Measurements from ENCODE around the gene FAM184A. TPM values are rescaled to one million over a fixed set of nuclear protein-coding genes. Genes with fewer than 3 reads are reported as not detected.

Gene FAM184A
- total and polyA plus RNA-seq, 2 of the 8 experiments (the other 6 are each of a cell fraction or from before 2014, with no cell fraction given) = 6.3 to 11.3 TPM

DNA sequence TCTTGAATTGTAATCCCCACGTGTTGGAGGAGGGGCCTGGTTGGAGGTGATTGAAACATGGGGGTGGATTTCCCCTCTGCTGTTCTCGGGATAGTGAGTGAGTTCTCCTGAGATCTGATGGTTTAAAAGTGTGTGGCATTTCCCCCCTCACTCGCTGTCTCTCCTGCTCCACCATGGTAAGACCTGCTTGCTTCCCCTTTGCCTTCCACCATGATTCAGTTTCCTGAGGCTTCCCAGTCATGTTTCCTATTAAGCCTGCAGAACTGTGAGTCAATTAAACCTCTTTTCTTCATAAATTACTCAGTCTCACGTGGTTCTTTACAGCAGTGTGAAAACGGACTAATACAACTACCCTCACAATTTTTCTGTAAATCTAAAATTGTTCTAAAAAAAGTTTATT is 26.8 kb upstream of the FAM184A start:
- no peaks in the 10 kb centered on the region for H3K79me1 ChIP-seq (ENCODE audit: low read depth, low read length)
- no peak overlapping the region for H4K8ac ChIP-seq (ENCODE audit: extremely low read depth, insufficient read depth, low read length)
- H2AFZ ChIP-seq (ENCODE audit: low read length) = no peak overlapping the region
- H3K4me3 ChIP-seq (ENCODE audit: extremely low read depth in 1 of 4, insufficient read depth in 2 of 4, low read depth in 3 of 4, low read length in 4 of 4) = no peak overlapping the region
- no peak overlapping the region for H3K9ac ChIP-seq (replicated peaks in 1 of 4; ENCODE audit: extremely low read depth in 1 of 4, low read depth in 3 of 4, low read length in 3 of 4)
- no peak overlapping the region for H3K14ac ChIP-seq (ENCODE audit: insufficient read length)
- no peak overlapping the region for H3K4me2 ChIP-seq (ENCODE audit: insufficient read depth in 1 of 2, low read depth in 2 of 2, low read length in 2 of 2)
- ChIA-PET CTCF (ENCODE audit: partially characterized antibody) (interaction anchor here (1.0 kb wide), 2 partner anchors 10 to 137 kb away, joined by 3 to 4 read pairs; no protein-coding TSS in a partner anchor), POLR2A (ENCODE audit: partially characterized antibody) (no interaction called here)
- no peaks in the 10 kb centered on the region for H3K79me2 ChIP-seq (ENCODE audit: control insufficient read depth in 1 of 2, insufficient read depth in 2 of 2, low read length in 2 of 2)
- no peaks in the 10 kb centered on the region for H3K36me3 ChIP-seq (ENCODE audit: control insufficient read depth in 2 of 4, insufficient read depth in 4 of 4, low read length in 3 of 4)
- H3K23ac ChIP-seq (ENCODE audit: insufficient read length) = no peak overlapping the region
- no peaks in the 10 kb centered on the region; a peak in 1 of 7 replicates for H3K4me1 ChIP-seq (replicated peaks in 1 of 4; ENCODE audit: control insufficient read depth in 3 of 4, insufficient read depth in 4 of 4, low read length in 3 of 4)
- no peak overlapping the region for H3K27ac ChIP-seq (ENCODE audit: low read depth, low read length)
- no peak overlapping the region for H4K91ac ChIP-seq (replicated peaks; ENCODE audit: insufficient read length, low read length)
- FAIRE-seq = no peak
- no peaks in the 10 kb centered on the region for H3K23me2 ChIP-seq (ENCODE audit: low read depth, low read length)
- H3K27me3 ChIP-seq (replicated peaks in 1 of 4; ENCODE audit: control insufficient read depth in 3 of 4, extremely low read depth in 1 of 4, insufficient read depth in 3 of 4, low read length in 3 of 4) = peaks cover 0 to 1% (median 0%) of the 10 kb centered on the region in 4 experiments; a peak in 1 of 7 replicates
- H3K4ac ChIP-seq (replicated peaks; ENCODE audit: insufficient read length, low read depth, low read length) = no peak overlapping the region
- H3K9me3 ChIP-seq (ENCODE audit: insufficient read depth in 2 of 2, low read depth in 1 of 2, low read length in 1 of 2) = peaks cover 0 to 4% of the 10 kb centered on the region in 2 experiments; a peak in 2 of 4 replicates
- H2AK5ac ChIP-seq (ENCODE audit: low read depth, low read length) = no peak overlapping the region
- no peak overlapping the region for H3K56ac ChIP-seq (replicated peaks; ENCODE audit: insufficient read length, low read depth, low read length)
- H2BK20ac ChIP-seq (ENCODE audit: low read length) = no peak overlapping the region
- H3K18ac ChIP-seq (ENCODE audit: extremely low read depth, low read length) = no peak overlapping the region
- H4K20me1 ChIP-seq (replicated peaks in 1 of 2; ENCODE audit: control insufficient read depth in 1 of 2, insufficient read depth in 2 of 2, low read length in 2 of 2) = no peaks in the 10 kb centered on the region
- H2BK12ac ChIP-seq (ENCODE audit: low read depth, low read length) = no peak overlapping the region
- H2BK5ac ChIP-seq (ENCODE audit: low read depth, low read length) = no peak overlapping the region
- H2BK120ac ChIP-seq (replicated peaks; ENCODE audit: low read depth, low read length) = no peak overlapping the region
- 80% methylated on average over 5 of the region's 5 CpGs; no CpG with 5 or more reads in 1 of the 2 experiments for WGBS, 2 experiments (ENCODE audit: extremely low coverage in 1 of 2, insufficient coverage in 1 of 2, insufficient read length in 1 of 2, insufficient replicate concordance in 2 of 2, low coverage in 1 of 2, low lambda C conversion rate in 2 of 2, missing lambda C conversion rate in 1 of 2)
- H4K5ac ChIP-seq (ENCODE audit: insufficient read length, low read depth, low read length) = no peak overlapping the region
- no peak for DNase-seq (ENCODE audit: low read depth in 1 of 2, low spot score in 2 of 2)
- H2BK15ac ChIP-seq (ENCODE audit: low read length) = no peak overlapping the region
- TF ChIP-seq, protein P1, sequence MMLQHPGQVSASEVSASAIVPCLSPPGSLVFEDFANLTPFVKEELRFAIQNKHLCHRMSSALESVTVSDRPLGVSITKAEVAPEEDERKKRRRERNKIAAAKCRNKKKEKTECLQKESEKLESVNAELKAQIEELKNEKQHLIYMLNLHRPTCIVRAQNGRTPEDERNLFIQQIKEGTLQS (IDR thresholded peaks at IDR 0.05; ENCODE audit: insufficient read depth, low read depth, low read length) = no peak
- TF ChIP-seq RFX5 (IDR thresholded peaks at IDR 0.05; ENCODE audit: borderline replicate concordance, low read depth, low read length) (no peak), TBP (IDR thresholded peaks at IDR 0.05; ENCODE audit: low read depth, low read length) (no peak), CEBPB (IDR thresholded peaks at IDR 0.05; ENCODE audit: low read depth, low read length) (no peak), RAD21 (IDR thresholded peaks at IDR 0.05 in 1 of 2, conservative IDR thresholded peaks at IDR 0.05 in 1 of 2; ENCODE audit: low read depth in 2 of 2, low read length in 2 of 2) (no peak), SUZ12 (IDR thresholded peaks at IDR 0.05; ENCODE audit: low read length) (no peak), NRF1 (IDR thresholded peaks at IDR 0.05; ENCODE audit: low read depth, low read length) (no peak), SP1 (IDR thresholded peaks at IDR 0.05; ENCODE audit: low read depth, low read length) (no peak), GTF2F1 (IDR thresholded peaks at IDR 0.05; ENCODE audit: borderline replicate concordance, low read depth, low read length) (no peak)
- TF ChIP-seq, protein P2, sequence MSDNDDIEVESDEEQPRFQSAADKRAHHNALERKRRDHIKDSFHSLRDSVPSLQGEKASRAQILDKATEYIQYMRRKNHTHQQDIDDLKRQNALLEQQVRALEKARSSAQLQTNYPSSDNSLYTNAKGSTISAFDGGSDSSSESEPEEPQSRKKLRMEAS (IDR thresholded peaks at IDR 0.05) = no peak
- TF ChIP-seq, protein P3, sequence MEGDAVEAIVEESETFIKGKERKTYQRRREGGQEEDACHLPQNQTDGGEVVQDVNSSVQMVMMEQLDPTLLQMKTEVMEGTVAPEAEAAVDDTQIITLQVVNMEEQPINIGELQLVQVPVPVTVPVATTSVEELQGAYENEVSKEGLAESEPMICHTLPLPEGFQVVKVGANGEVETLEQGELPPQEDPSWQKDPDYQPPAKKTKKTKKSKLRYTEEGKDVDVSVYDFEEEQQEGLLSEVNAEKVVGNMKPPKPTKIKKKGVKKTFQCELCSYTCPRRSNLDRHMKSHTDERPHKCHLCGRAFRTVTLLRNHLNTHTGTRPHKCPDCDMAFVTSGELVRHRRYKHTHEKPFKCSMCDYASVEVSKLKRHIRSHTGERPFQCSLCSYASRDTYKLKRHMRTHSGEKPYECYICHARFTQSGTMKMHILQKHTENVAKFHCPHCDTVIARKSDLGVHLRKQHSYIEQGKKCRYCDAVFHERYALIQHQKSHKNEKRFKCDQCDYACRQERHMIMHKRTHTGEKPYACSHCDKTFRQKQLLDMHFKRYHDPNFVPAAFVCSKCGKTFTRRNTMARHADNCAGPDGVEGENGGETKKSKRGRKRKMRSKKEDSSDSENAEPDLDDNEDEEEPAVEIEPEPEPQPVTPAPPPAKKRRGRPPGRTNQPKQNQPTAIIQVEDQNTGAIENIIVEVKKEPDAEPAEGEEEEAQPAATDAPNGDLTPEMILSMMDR (IDR thresholded peaks at IDR 0.05; ENCODE audit: control extremely low read depth in 1 of 3, insufficient read depth in 1 of 3, low read depth in 1 of 3, low read length in 3 of 3) = no peak
